ENCODE results near the gene EFHD1. TPM values are rescaled to one million over a fixed set of nuclear protein-coding genes. Genes with fewer than 3 reads are reported as not detected.
A peak's percentile ranks its signal among the peaks of the same experiment; 100 is the strongest.

Gene EFHD1
- total RNA-seq, 1 experiment from 2014 or later, result not detected

GRCh38 chr2:232587512-232587911 lies 45.9 kb upstream of the EFHD1 start:
- Mint-ChIP-seq H3K27me3 (ENCODE audit: insufficient read depth, unreplicated experiment) (no peaks in the 10 kb centered on the region), H3K36me3 (ENCODE audit: insufficient read depth, unreplicated experiment) (peaks cover 8% of the 10 kb centered on the region), H3K4me3 (ENCODE audit: unreplicated experiment) (no peak overlapping the region), H3K27ac (ENCODE audit: low read depth, unreplicated experiment) (no peak overlapping the region), H3K9me3 (ENCODE audit: unreplicated experiment) (no peaks in the 10 kb centered on the region), H3K4me1 (ENCODE audit: insufficient read depth, unreplicated experiment) (peaks cover 11% of the 10 kb centered on the region)
- ChIA-PET CTCF (no interaction called here), POLR2A (interaction anchor here (0.8 kb wide), 1 partner anchor 10 kb away, joined by 3 read pairs; no protein-coding TSS in a partner anchor)
- BruUV-seq (replicated peaks), result no TSS peak
- intact Hi-C loops (cut with micrococcal nuclease), result no loop called here
- DNase-seq (ENCODE audit: unreplicated experiment), result no peak
- no peak for TF ChIP-seq CTCF (IDR thresholded peaks at IDR 0.05; ENCODE audit: unreplicated experiment)

- POLR2A ChIA-PET, result interaction anchor here (0.8 kb wide), 1 partner anchor 10 kb away, joined by 3 read pairs; no protein-coding TSS in a partner anchor
- Mint-ChIP-seq H3K36me3 (ENCODE audit: insufficient read depth, unreplicated experiment) (peaks cover 2% of the 10 kb centered on the region), H3K9me3 (ENCODE audit: unreplicated experiment) (no peaks in the 10 kb centered on the region), H3K4me1 (ENCODE audit: insufficient read depth, unreplicated experiment) (peaks cover 16% of the 10 kb centered on the region), H3K4me3 (ENCODE audit: unreplicated experiment) (no peak overlapping the region), H3K27ac (ENCODE audit: low read depth, unreplicated experiment) (no peak overlapping the region), H3K27me3 (ENCODE audit: insufficient read depth, unreplicated experiment) (no peaks in the 10 kb centered on the region)
- intact Hi-C loops (cut with micrococcal nuclease), result loop anchor here (2.0 kb wide), 1 partner anchor 17 kb away; no protein-coding TSS in a partner anchor
- BruUV-seq (replicated peaks), result no TSS peak
- CTCF ChIA-PET, result no interaction called here
- no peak for DNase-seq (ENCODE audit: unreplicated experiment)
- TF ChIP-seq CTCF (IDR thresholded peaks at IDR 0.05; ENCODE audit: unreplicated experiment), result no peak
Observed at GRCh38 chr2:232588031-232588430, 45.4 kb upstream of the EFHD1 start.

GRCh38 chr2:232588680-232589585 lies 44.5 kb upstream of the EFHD1 start:
- Mint-ChIP-seq H3K9me3 (ENCODE audit: unreplicated experiment) (no peaks in the 10 kb centered on the region), H3K27ac (ENCODE audit: low read depth, unreplicated experiment) (peak overlapping the region; percentile 61), H3K36me3 (ENCODE audit: insufficient read depth, unreplicated experiment) (no peaks in the 10 kb centered on the region), H3K4me1 (ENCODE audit: insufficient read depth, unreplicated experiment) (peaks cover 23% of the 10 kb centered on the region), H3K27me3 (ENCODE audit: insufficient read depth, unreplicated experiment) (no peaks in the 10 kb centered on the region), H3K4me3 (ENCODE audit: unreplicated experiment) (no peak overlapping the region)
- CTCF ChIA-PET, result interaction anchor here (1.1 kb wide), 1 partner anchor 22 kb away, joined by 3 read pairs; no protein-coding TSS in a partner anchor
- no peak for TF ChIP-seq CTCF (IDR thresholded peaks at IDR 0.05; ENCODE audit: unreplicated experiment)
- intact Hi-C loops (cut with micrococcal nuclease), result loop anchor here (2.0 kb wide), 1 partner anchor 18 kb away; no protein-coding TSS in a partner anchor
- peak; percentile 90 for DNase-seq (ENCODE audit: unreplicated experiment)
- POLR2A ChIA-PET, result interaction anchor here (0.7 to 5.4 kb wide), 6 partner anchors 11 to 40 kb away, joined by 3 to 49 read pairs (median 4); partner anchors contain the start of genes EIF4E2 and TIGD1
- BruUV-seq (replicated peaks), result no TSS peak

GRCh38 chr2:232592772-232593395 lies 40.5 kb upstream of the EFHD1 start:
- ChIA-PET POLR2A (interaction anchor here (0.6 to 5.4 kb wide), 9 partner anchors 8 to 449 kb away, joined by 3 to 49 read pairs (median 3); partner anchors contain the start of genes EIF4E2 and TIGD1), CTCF (interaction anchor here (1.4 to 1.5 kb wide), 3 partner anchors 10 to 23 kb away, joined by 3 to 5 read pairs (median 4); no protein-coding TSS in a partner anchor)
- peak; percentile 84 for DNase-seq (ENCODE audit: unreplicated experiment)
- BruUV-seq (replicated peaks), result no TSS peak
- H3K4me1 Mint-ChIP-seq (ENCODE audit: insufficient read depth, unreplicated experiment), result peaks cover 23% of the 10 kb centered on the region
- intact Hi-C loops (cut with micrococcal nuclease), result loop anchor here (2.0 kb wide), 1 partner anchor 42 kb away; the partner anchor contains the start of genes EIF4E2 and TIGD1
- TF ChIP-seq CTCF (IDR thresholded peaks at IDR 0.05; ENCODE audit: unreplicated experiment), result no peak
- peak overlapping the region; percentile 96 for H3K27ac Mint-ChIP-seq (ENCODE audit: low read depth, unreplicated experiment)
- H3K9me3 Mint-ChIP-seq (ENCODE audit: unreplicated experiment), result no peaks in the 10 kb centered on the region
- H3K27me3 Mint-ChIP-seq (ENCODE audit: insufficient read depth, unreplicated experiment), result no peaks in the 10 kb centered on the region
- no peaks in the 10 kb centered on the region for H3K36me3 Mint-ChIP-seq (ENCODE audit: insufficient read depth, unreplicated experiment)
- H3K4me3 Mint-ChIP-seq (ENCODE audit: unreplicated experiment), result no peak overlapping the region
